MV-4-11 (cell line): ENCODE measurements around the gene PRR9.
A peak's percentile ranks its signal among the peaks of the same experiment; 100 is the strongest.
"Not testable (repeated sequence)": the region's sequence is repeated elsewhere in the genome, so short reads cannot be mapped to it uniquely, and the experiment has no call there.

Experiments
- DNase-seq: peaks from one replicate; lab custom pipeline; 2025; lab: John Stamatoyannopoulos, UW

PRR9 gene

GRCh38 chr1:153217212-153217611 lies at the start of gene PRR9:
PRR9 (plus strand) TSS chr1:153217584; CDS start chr1:153218145, 561 bp downstream.
- DNase-seq = no peak

GRCh38 chr1:153168686-153169085 lies 48.7 kb upstream of the PRR9 start:
- DNase-seq = no peak

- DNase-seq = no peak
Measured at GRCh38 chr1:153174624-153175023, 42.8 kb upstream of the PRR9 start.

- DNase-seq = no peak
Measured at GRCh38 chr1:153178922-153179321, 38.5 kb upstream of the PRR9 start.

GRCh38 chr1:153180556-153180955 lies 36.8 kb upstream of the PRR9 start:
- DNase-seq = no peak

- not testable (repeated sequence) for DNase-seq
Measured at GRCh38 chr1:153188301-153188700, 29.1 kb upstream of the PRR9 start.

GRCh38 chr1:153190373-153190772 lies 27.0 kb upstream of the PRR9 start:
- no peak for DNase-seq

- no peak for DNase-seq
Measured at GRCh38 chr1:153192697-153193096, 24.7 kb upstream of the PRR9 start.

GRCh38 chr1:153194331-153195050 lies 22.9 kb upstream of the PRR9 start:
- no peak for DNase-seq

GRCh38 chr1:153195216-153195615 lies 22.2 kb upstream of the PRR9 start:
- no peak for DNase-seq

GRCh38 chr1:153202006-153202405 lies 15.4 kb upstream of the PRR9 start:
- DNase-seq = no peak

GRCh38 chr1:153203130-153203529 lies 14.3 kb upstream of the PRR9 start, which contains the start of gene LELP1:
LELP1 (plus strand) TSS chr1:153203430; CDS start chr1:153204708, 1,278 bp downstream.
- DNase-seq = no peak

- DNase-seq = no peak
Measured at GRCh38 chr1:153206631-153207030, 10.8 kb upstream of the PRR9 start.

GRCh38 chr1:153210206-153210605 lies 7.2 kb upstream of the PRR9 start:
- no peak for DNase-seq

- DNase-seq = no peak
Measured at GRCh38 chr1:153212201-153212600, 5.2 kb upstream of the PRR9 start.

- DNase-seq = no peak
Measured at GRCh38 chr1:153213519-153213918, 3.9 kb upstream of the PRR9 start.

- no peak for DNase-seq
Measured at GRCh38 chr1:153217744-153218416, 496 bp downstream of the PRR9 start.

GRCh38 chr1:153220606-153221303 lies 3.4 kb downstream of the PRR9 start:
- no peak for DNase-seq

GRCh38 chr1:153223040-153223891 lies 5.9 kb downstream of the PRR9 start:
- peak; percentile 52 for DNase-seq

- no peak for DNase-seq
Measured at GRCh38 chr1:153227810-153228209, 10.4 kb downstream of the PRR9 start.

- no peak for DNase-seq
Measured at GRCh38 chr1:153228491-153228890, 11.1 kb downstream of the PRR9 start.
